MCF 10A (cell line): ENCODE measurements around the gene ARPC5L. TPM values are rescaled to one million over a fixed set of nuclear protein-coding genes. Genes with fewer than 3 reads are reported as not detected.
A peak's percentile ranks its signal among the peaks of the same experiment; 100 is the strongest.

ENCODE experiments used
- BruUV-seq: library from RNA; stranded (reverse); fragments of 400-500 nt; replicated peaks from 2 replicates; lab custom pipeline; 2021; lab: Mats Ljungman, UMichigan
- CTCF ChIA-PET: fragments of 300-600 bp; sonication (Branson Sonifier 250); formaldehyde crosslinking; extraction: SDS; loops from one replicate; lab custom pipeline; 2021; ENCODE audit warnings: antibody characterized with exemption, inconsistent platforms; lab: Yijun Ruan, JAX
- POLR2A ChIA-PET: fragments of 300-600, 350-650 bp; sonication (Branson Sonifier 250); formaldehyde crosslinking; extraction: SDS; loops from one replicate; lab custom pipeline; 2020; ENCODE audit warnings: antibody characterized with exemption, inconsistent platforms; lab: Yijun Ruan, JAX
- DNase-seq: peaks from one replicate; pipeline ENCODE4 v3.0.0-alpha.2; 2018; ENCODE audit not compliant: unreplicated experiment
- H3K27ac Mint-ChIP-seq: one replicate; pipeline ENCODE4 v1.8.0; 2022; ENCODE audit warnings: mild to moderate bottlenecking, low read depth, mixed read lengths; ENCODE audit not compliant: unreplicated experiment
- H3K27me3 Mint-ChIP-seq: one replicate; pipeline ENCODE4 v1.8.0; 2022; ENCODE audit warnings: mixed read lengths; ENCODE audit not compliant: insufficient read depth, unreplicated experiment
- H3K36me3 Mint-ChIP-seq: one replicate; pipeline ENCODE4 v1.8.0; 2022; ENCODE audit warnings: mild to moderate bottlenecking, moderate library complexity, mixed read lengths; ENCODE audit not compliant: insufficient read depth, unreplicated experiment
- H3K4me1 Mint-ChIP-seq: one replicate; pipeline ENCODE4 v1.8.0; 2022; ENCODE audit warnings: mixed read lengths; ENCODE audit not compliant: insufficient read depth, unreplicated experiment
- H3K4me3 Mint-ChIP-seq: one replicate; pipeline ENCODE4 v1.8.0; 2022; ENCODE audit warnings: mild to moderate bottlenecking, moderate library complexity, mixed read lengths; ENCODE audit not compliant: unreplicated experiment
- H3K9me3 Mint-ChIP-seq: one replicate; pipeline ENCODE4 v1.8.0; 2022; ENCODE audit warnings: mixed read lengths; ENCODE audit not compliant: unreplicated experiment
- intact Hi-C: fragments of 100-400 bp; cut with micrococcal nuclease; formaldehyde crosslinking; loops from 2 replicates; pipeline ENCODE4 v1.14.1; 2022
- total RNA-seq: library from RNA; stranded (reverse); gene quantifications from 2 replicates; pipeline ENCODE4 v1.2.3, GENCODE V29; 2022
- TF ChIP-seq, protein P1 (sequence below): fragments of 200-600 bp; IDR thresholded peaks from one replicate; pipeline ENCODE4 v1.8.0; 2022; ENCODE audit warnings: antibody characterized with exemption, mild to moderate bottlenecking; ENCODE audit not compliant: unreplicated experiment

The ARPC5L gene
- total RNA-seq, 1 experiment from 2014 or later: 72.5 TPM

DNA sequence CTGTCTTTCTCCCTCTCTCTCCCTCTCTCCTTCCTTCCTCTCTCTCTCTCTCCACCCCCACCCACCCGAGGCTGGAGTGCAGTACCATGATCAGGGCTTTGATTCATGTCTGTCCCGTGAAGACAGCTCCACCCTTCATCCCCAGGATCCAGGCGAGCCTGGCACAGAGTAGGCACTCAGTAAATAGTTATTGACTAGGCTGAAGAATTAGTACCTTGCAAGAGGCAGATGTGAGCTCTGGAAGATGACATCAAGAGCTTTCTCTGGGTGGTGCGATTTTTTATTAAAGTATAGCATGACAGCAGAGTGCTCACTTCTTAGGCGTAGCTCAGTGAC lies 32.6 kb upstream of the ARPC5L start:
- Mint-ChIP-seq H3K9me3 (peaks cover 5% of the 10 kb centered on the region), H3K36me3 (no peaks in the 10 kb centered on the region), H3K27ac (peak overlapping the region; percentile 18), H3K27me3 (no peaks in the 10 kb centered on the region), H3K4me1 (peaks cover 10% of the 10 kb centered on the region), H3K4me3 (no peak overlapping the region)
- TF ChIP-seq, protein P1, sequence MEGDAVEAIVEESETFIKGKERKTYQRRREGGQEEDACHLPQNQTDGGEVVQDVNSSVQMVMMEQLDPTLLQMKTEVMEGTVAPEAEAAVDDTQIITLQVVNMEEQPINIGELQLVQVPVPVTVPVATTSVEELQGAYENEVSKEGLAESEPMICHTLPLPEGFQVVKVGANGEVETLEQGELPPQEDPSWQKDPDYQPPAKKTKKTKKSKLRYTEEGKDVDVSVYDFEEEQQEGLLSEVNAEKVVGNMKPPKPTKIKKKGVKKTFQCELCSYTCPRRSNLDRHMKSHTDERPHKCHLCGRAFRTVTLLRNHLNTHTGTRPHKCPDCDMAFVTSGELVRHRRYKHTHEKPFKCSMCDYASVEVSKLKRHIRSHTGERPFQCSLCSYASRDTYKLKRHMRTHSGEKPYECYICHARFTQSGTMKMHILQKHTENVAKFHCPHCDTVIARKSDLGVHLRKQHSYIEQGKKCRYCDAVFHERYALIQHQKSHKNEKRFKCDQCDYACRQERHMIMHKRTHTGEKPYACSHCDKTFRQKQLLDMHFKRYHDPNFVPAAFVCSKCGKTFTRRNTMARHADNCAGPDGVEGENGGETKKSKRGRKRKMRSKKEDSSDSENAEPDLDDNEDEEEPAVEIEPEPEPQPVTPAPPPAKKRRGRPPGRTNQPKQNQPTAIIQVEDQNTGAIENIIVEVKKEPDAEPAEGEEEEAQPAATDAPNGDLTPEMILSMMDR: no peak
- no peak for DNase-seq
- no TSS peak for BruUV-seq
- intact Hi-C loops: no loop called here
- ChIA-PET POLR2A (interaction anchor here (0.7 to 2.3 kb wide), 2 partner anchors 11 to 34 kb away, joined by 3 to 17 read pairs; no protein-coding TSS in a partner anchor), CTCF (interaction anchor here (0.7 to 15.9 kb wide), 4 partner anchors 24 to 1657 kb away, joined by 3 to 159 read pairs (median 44); partner anchors contain the start of genes NR6A1, OLFML2A and WDR38)

DNA sequence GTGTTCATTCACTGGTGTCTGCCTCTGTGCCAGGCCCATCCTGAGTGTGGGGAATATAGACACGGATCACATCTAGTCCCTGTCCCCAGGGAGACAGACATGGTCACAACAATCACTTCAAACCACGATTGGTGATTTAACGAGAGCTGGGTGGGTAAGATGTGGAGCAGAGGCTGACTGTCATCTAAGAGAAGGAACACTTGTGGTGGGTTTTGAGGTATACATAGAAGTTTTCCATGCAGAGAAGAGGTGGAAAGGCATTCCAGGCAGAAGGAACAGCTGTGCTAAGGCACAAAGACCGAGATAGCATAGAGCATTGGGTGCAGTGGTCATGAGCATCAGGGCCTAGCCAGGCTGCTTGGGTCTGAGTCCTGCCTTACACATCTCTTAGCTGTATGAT lies 31.3 kb upstream of the ARPC5L start:
- TF ChIP-seq, protein P1: no peak
- intact Hi-C loops: no loop called here
- Mint-ChIP-seq H3K27me3 (no peaks in the 10 kb centered on the region), H3K9me3 (peaks cover 5% of the 10 kb centered on the region), H3K36me3 (no peaks in the 10 kb centered on the region), H3K4me3 (no peak overlapping the region), H3K27ac (no peak overlapping the region), H3K4me1 (peaks cover 23% of the 10 kb centered on the region)
- ChIA-PET POLR2A (interaction anchor here (0.7 to 2.3 kb wide), 2 partner anchors 12 to 21 kb away, joined by 3 to 17 read pairs; no protein-coding TSS in a partner anchor), CTCF (interaction anchor here (1.1 to 15.9 kb wide), 5 partner anchors 22 to 173 kb away, joined by 3 to 159 read pairs (median 4); partner anchors contain the start of genes NR6A1, OLFML2A and WDR38)
- DNase-seq: no peak
- BruUV-seq: no TSS peak

DNA sequence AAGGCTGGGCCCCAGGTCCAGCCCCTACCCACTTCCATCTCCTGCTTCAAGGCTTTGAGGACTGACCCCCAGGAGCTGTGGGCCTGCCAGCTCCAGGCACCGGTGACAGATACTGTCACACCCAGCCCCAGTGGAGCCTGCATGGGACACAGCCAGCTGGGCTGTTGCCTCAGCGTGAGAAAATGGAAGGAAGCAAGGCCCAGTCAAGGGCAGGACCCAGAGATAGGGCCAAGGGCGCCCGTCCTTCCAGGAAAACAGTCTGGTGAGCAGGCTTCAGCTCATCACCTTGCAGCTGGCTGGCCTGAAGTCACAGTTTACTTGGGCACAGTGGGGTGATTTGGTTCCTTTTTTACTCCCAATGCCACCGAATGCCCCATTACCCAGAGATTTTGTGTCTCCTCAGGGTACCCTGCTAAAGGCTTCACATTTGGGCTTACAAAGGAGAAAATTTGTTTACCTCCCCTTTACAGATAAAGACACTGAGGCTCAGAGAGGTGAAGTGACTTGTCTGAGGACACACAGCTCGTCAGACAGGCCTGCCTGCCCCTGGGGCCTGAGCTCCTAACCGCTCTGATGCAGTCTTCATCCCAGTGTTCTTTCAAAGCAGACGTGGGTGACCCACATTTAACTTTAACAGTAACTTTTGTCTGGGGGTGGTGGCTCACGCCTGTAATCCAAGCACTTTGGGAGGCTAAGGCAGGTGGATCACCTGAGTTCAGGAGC lies 30.1 kb upstream of the ARPC5L start:
- H3K27me3 Mint-ChIP-seq: no peaks in the 10 kb centered on the region
- no peak for DNase-seq
- no TSS peak for BruUV-seq
- TF ChIP-seq, protein P1: no peak
- no peaks in the 10 kb centered on the region for H3K9me3 Mint-ChIP-seq
- no peak overlapping the region for H3K27ac Mint-ChIP-seq
- ChIA-PET CTCF (interaction anchor here (0.5 to 15.9 kb wide), 10 partner anchors 8 to 419 kb away, joined by 3 to 159 read pairs (median 4); partner anchors contain the start of genes NR6A1, OLFML2A and WDR38), POLR2A (interaction anchor here (0.7 to 5.3 kb wide), 8 partner anchors 10 to 62 kb away, joined by 3 to 83 read pairs (median 7); partner anchors contain the start of genes ARPC5L, NR6A1 and RPL35)
- intact Hi-C loops: no loop called here
- H3K4me1 Mint-ChIP-seq: peaks cover 26% of the 10 kb centered on the region
- H3K4me3 Mint-ChIP-seq: no peak overlapping the region
- no peaks in the 10 kb centered on the region for H3K36me3 Mint-ChIP-seq

DNA sequence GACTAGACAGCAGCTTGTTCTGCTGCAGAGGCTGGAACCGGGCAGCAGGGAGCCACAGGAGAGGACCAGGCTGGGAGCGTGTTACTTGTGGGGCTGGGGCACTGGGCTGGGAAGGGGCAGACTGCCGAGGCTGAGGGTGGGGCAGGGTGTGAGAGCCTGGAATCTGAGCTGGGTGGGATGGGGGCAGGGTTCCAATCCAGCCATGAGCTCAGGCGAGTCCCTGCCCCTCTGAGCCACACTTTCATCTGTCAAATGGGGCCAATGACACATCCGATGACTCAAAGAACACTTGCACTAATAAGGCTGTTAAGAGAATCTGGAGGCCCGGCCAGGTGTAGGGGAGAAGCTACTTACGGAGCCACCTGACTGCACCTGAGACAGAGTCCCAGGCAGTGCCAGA lies 27.3 kb upstream of the ARPC5L start:
- POLR2A ChIA-PET: interaction anchor here (0.6 to 5.3 kb wide), 9 partner anchors 15 to 283 kb away, joined by 3 to 83 read pairs (median 7); partner anchors contain the start of genes ARPC5L, NR6A1 and RPL35
- intact Hi-C loops: no loop called here
- TF ChIP-seq, protein P1: no peak
- no peaks in the 10 kb centered on the region for H3K36me3 Mint-ChIP-seq
- no peaks in the 10 kb centered on the region for H3K27me3 Mint-ChIP-seq
- H3K27ac Mint-ChIP-seq: peak overlapping the region; percentile 66
- CTCF ChIA-PET: interaction anchor here (0.7 to 15.9 kb wide), 7 partner anchors 12 to 60 kb away, joined by 3 to 159 read pairs (median 4); partner anchors contain the start of genes NR6A1, OLFML2A and WDR38
- DNase-seq: peak; percentile 94
- no peaks in the 10 kb centered on the region for H3K9me3 Mint-ChIP-seq
- peaks cover 18% of the 10 kb centered on the region for H3K4me1 Mint-ChIP-seq
- no TSS peak for BruUV-seq
- peak overlapping the region; percentile 47 for H3K4me3 Mint-ChIP-seq
